ENCODE measurements around the gene NTRK2.

GRCh38 chr9:84851935-84852585 lies 182.5 kb downstream of the NTRK2 start:
- TF ChIP-seq RAD21 (IDR thresholded peaks at IDR 0.05), result no peak
- TF ChIP-seq, protein P1, sequence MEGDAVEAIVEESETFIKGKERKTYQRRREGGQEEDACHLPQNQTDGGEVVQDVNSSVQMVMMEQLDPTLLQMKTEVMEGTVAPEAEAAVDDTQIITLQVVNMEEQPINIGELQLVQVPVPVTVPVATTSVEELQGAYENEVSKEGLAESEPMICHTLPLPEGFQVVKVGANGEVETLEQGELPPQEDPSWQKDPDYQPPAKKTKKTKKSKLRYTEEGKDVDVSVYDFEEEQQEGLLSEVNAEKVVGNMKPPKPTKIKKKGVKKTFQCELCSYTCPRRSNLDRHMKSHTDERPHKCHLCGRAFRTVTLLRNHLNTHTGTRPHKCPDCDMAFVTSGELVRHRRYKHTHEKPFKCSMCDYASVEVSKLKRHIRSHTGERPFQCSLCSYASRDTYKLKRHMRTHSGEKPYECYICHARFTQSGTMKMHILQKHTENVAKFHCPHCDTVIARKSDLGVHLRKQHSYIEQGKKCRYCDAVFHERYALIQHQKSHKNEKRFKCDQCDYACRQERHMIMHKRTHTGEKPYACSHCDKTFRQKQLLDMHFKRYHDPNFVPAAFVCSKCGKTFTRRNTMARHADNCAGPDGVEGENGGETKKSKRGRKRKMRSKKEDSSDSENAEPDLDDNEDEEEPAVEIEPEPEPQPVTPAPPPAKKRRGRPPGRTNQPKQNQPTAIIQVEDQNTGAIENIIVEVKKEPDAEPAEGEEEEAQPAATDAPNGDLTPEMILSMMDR (IDR thresholded peaks at IDR 0.05; ENCODE audit: low read depth, low read length, missing input control), result no peak
- no peak for TF ChIP-seq GABPA (IDR thresholded peaks at IDR 0.05 in 1 of 2, conservative IDR thresholded peaks at IDR 0.05 in 1 of 2)
- TF ChIP-seq, protein P2, sequence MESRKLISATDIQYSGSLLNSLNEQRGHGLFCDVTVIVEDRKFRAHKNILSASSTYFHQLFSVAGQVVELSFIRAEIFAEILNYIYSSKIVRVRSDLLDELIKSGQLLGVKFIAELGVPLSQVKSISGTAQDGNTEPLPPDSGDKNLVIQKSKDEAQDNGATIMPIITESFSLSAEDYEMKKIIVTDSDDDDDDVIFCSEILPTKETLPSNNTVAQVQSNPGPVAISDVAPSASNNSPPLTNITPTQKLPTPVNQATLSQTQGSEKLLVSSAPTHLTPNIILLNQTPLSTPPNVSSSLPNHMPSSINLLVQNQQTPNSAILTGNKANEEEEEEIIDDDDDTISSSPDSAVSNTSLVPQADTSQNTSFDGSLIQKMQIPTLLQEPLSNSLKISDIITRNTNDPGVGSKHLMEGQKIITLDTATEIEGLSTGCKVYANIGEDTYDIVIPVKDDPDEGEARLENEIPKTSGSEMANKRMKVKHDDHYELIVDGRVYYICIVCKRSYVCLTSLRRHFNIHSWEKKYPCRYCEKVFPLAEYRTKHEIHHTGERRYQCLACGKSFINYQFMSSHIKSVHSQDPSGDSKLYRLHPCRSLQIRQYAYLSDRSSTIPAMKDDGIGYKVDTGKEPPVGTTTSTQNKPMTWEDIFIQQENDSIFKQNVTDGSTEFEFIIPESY (IDR thresholded peaks at IDR 0.05), result no peak
- TF ChIP-seq HNF4G (IDR thresholded peaks at IDR 0.05), result no peak
- TF ChIP-seq YY1 (IDR thresholded peaks at IDR 0.05), result no peak
- TF ChIP-seq, protein P3, sequence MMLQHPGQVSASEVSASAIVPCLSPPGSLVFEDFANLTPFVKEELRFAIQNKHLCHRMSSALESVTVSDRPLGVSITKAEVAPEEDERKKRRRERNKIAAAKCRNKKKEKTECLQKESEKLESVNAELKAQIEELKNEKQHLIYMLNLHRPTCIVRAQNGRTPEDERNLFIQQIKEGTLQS (IDR thresholded peaks at IDR 0.05), result no peak
- TF ChIP-seq RXRA (IDR thresholded peaks at IDR 0.05), result no peak
- no peak for TF ChIP-seq TAF1 (conservative IDR thresholded peaks at IDR 0.05)
- no peak for TF ChIP-seq MAX (IDR thresholded peaks at IDR 0.05)
- TF ChIP-seq JUND (IDR thresholded peaks at IDR 0.05), result no peak
- TF ChIP-seq FOXA1 (IDR thresholded peaks at IDR 0.05), result no peak
